IMR-90 (cell line): ENCODE data around the gene MAP2K6. TPM values are rescaled to one million over a fixed set of nuclear protein-coding genes. Genes with fewer than 3 reads are reported as not detected.
A peak's percentile ranks its signal among the peaks of the same experiment; 100 is the strongest.

ENCODE experiments used
- ATAC-seq: fragments of 200-7000 bp; cut with Tn5 transposase; 2 replicates; pipeline ENCODE4 v1.9.1; 2020; ENCODE audit warnings: low read depth, mild to moderate bottlenecking, moderate library complexity
- BruUV-seq: library from RNA; stranded (reverse); fragments of 400-500 nt; replicated peaks from 2 replicates; lab custom pipeline; 2021; lab: Mats Ljungman, UMichigan
- CTCF ChIA-PET: fragments of 300-600 bp; formaldehyde crosslinking; extraction: SDS; loops from one replicate; lab custom pipeline; 2021; ENCODE audit warnings: antibody characterized with exemption; lab: Yijun Ruan, JAX
- POLR2A ChIA-PET: fragments of 300-600 bp; sonication (Branson Sonifier 250); formaldehyde crosslinking; loops from one replicate; lab custom pipeline; 2022; ENCODE audit warnings: antibody characterized with exemption; ENCODE audit not compliant: unreplicated experiment; lab: Charles Lee
- DNase-seq: peaks from one replicate; pipeline ENCODE4 v3.0.0; 2013
- H2AFZ ChIP-seq: replicated peaks from 2 replicates; pipeline ENCODE3; 2013; ENCODE audit warnings: low read length, mild to moderate bottlenecking; ENCODE audit not compliant: poor library complexity
- H2AK5ac ChIP-seq: 2 replicates; pipeline ENCODE4 v1.6.1; 2013; ENCODE audit warnings: low read depth, low read length, inconsistent platforms
- H2AK9ac ChIP-seq: replicated peaks from 2 replicates; pipeline ENCODE3; 2013; ENCODE audit warnings: mild to moderate bottlenecking, low read depth, low read length, moderate library complexity; ENCODE audit not compliant: poor library complexity
- H2BK120ac ChIP-seq: 2 replicates; pipeline ENCODE4 v1.6.1; 2013; ENCODE audit warnings: low read depth, low read length, inconsistent platforms
- H2BK15ac ChIP-seq: 3 replicates; pipeline ENCODE4 v1.6.1; 2013; ENCODE audit warnings: low read depth, low read length, inconsistent platforms
- H2BK20ac ChIP-seq: 2 replicates; pipeline ENCODE4 v1.6.1; 2013; ENCODE audit warnings: low read depth, mild to moderate bottlenecking, inconsistent platforms, low read length, moderate library complexity
- H2BK5ac ChIP-seq: 2 replicates; pipeline ENCODE4 v1.6.1; 2013; ENCODE audit warnings: mild to moderate bottlenecking, low read depth, low read length, inconsistent platforms; ENCODE audit not compliant: poor library complexity, severe bottlenecking
- H3K14ac ChIP-seq: replicated peaks from 2 replicates; pipeline ENCODE4 v1.6.1; 2013; ENCODE audit warnings: low read depth, low read length, inconsistent platforms
- H3K18ac ChIP-seq: 2 replicates; pipeline ENCODE4 v1.6.1; 2013; ENCODE audit warnings: low read depth, low read length, control low read depth
- H3K23ac ChIP-seq: 2 replicates; pipeline ENCODE4 v1.6.1; 2013; ENCODE audit warnings: low read depth, low read length, inconsistent platforms
- H3K27ac ChIP-seq: 2 replicates; pipeline ENCODE4 v1.5.1; 2013; ENCODE audit warnings: mild to moderate bottlenecking, control low read depth, low read length; ENCODE audit not compliant: insufficient read depth
- H3K27me3 ChIP-seq: 2 replicates; pipeline ENCODE4 v1.6.1; 2013; ENCODE audit warnings: low read length; ENCODE audit not compliant: control insufficient read depth, insufficient read depth
- H3K36me3 ChIP-seq: 2 replicates; pipeline ENCODE4 v1.6.1; 2013; ENCODE audit warnings: low read length, mixed read lengths; ENCODE audit not compliant: control insufficient read depth, insufficient read depth
- H3K4ac ChIP-seq: 2 replicates; pipeline ENCODE4 v1.6.1; 2013; ENCODE audit warnings: low read depth, low read length, inconsistent platforms
- H3K4me1 ChIP-seq: 2 replicates; pipeline ENCODE4 v1.6.1; 2013; ENCODE audit warnings: low read length, mixed read lengths; ENCODE audit not compliant: control insufficient read depth, insufficient read depth
- H3K4me2 ChIP-seq: 2 replicates; pipeline ENCODE4 v1.6.1; 2013; ENCODE audit warnings: low read depth, mild to moderate bottlenecking, control low read depth, low read length, moderate library complexity
- H3K4me3 ChIP-seq: 2 replicates; pipeline ENCODE4 v1.5.1; 2013; ENCODE audit warnings: low read depth, mild to moderate bottlenecking, control low read depth, low read length, moderate library complexity; ENCODE audit not compliant: insufficient read depth
- H3K56ac ChIP-seq: 2 replicates; pipeline ENCODE4 v1.6.1; 2013; ENCODE audit warnings: low read length, inconsistent platforms; ENCODE audit not compliant: insufficient read depth; ENCODE audit errors: extremely low read depth
- H3K79me1 ChIP-seq, 2 experiments: 2 replicates each; pipeline ENCODE4 v1.6.1; 2013; ENCODE audit warnings: low read length in 2 of 2, inconsistent platforms in 1 of 2, low read depth in 1 of 2
- H3K9ac ChIP-seq: 2 replicates; pipeline ENCODE4 v1.6.1; 2013; ENCODE audit warnings: low read depth, low read length, control low read depth
- H3K9me1 ChIP-seq: 2 replicates; pipeline ENCODE4 v1.6.1; 2013; ENCODE audit warnings: low read length, inconsistent platforms; ENCODE audit not compliant: insufficient read depth
- H3K9me3 ChIP-seq: 2 replicates; pipeline ENCODE4 v1.6.1; 2013; ENCODE audit warnings: low read length; ENCODE audit not compliant: control insufficient read depth, insufficient read depth
- H4K20me1 ChIP-seq: 2 replicates; pipeline ENCODE4 v1.6.1; 2013; ENCODE audit warnings: low read length, inconsistent platforms; ENCODE audit not compliant: insufficient read depth
- H4K5ac ChIP-seq: 2 replicates; pipeline ENCODE4 v1.6.1; 2013; ENCODE audit warnings: mild to moderate bottlenecking, low read depth, low read length, control low read depth
- H4K8ac ChIP-seq, 2 experiments: 2 replicates each; pipeline ENCODE4 v1.6.1; 2013; ENCODE audit warnings: low read depth in 2 of 2, low read length in 2 of 2, control low read depth in 1 of 2, inconsistent platforms in 1 of 2
- H4K91ac ChIP-seq: 2 replicates; pipeline ENCODE4 v1.6.1; 2013; ENCODE audit warnings: low read depth, low read length, inconsistent platforms; ENCODE audit not compliant: insufficient read depth
- BHLHE40 ChIP-seq: fragments of 150-350 bp; IDR thresholded peaks from 2 replicates; pipeline ENCODE4 v1.6.1; 2016; ENCODE audit warnings: mild to moderate bottlenecking, low read depth, low read length
- CEBPB ChIP-seq: IDR thresholded peaks from 2 replicates; pipeline ENCODE4 v1.6.1; 2012; ENCODE audit warnings: low read depth, low read length, improper control_type of control experiment
- CHD1 ChIP-seq: IDR thresholded peaks from 2 replicates; pipeline ENCODE4 v1.6.1; 2012; ENCODE audit warnings: low read depth, low read length, improper control_type of control experiment
- FOS ChIP-seq: fragments of 150-350 bp; IDR thresholded peaks from 2 replicates; pipeline ENCODE4 v1.6.1; 2016; ENCODE audit warnings: low read depth, low read length
- MAFK ChIP-seq: IDR thresholded peaks from 2 replicates; pipeline ENCODE4 v1.6.1; 2012; ENCODE audit warnings: low read depth, low read length, improper control_type of control experiment
- MAZ ChIP-seq: IDR thresholded peaks from 2 replicates; pipeline ENCODE4 v1.6.1; 2012; ENCODE audit warnings: low read depth, mild to moderate bottlenecking, low read length, improper control_type of control experiment, moderate library complexity, borderline replicate concordance
- MXI1 ChIP-seq: IDR thresholded peaks from 2 replicates; pipeline ENCODE4 v1.6.1; 2012; ENCODE audit warnings: low read depth, mild to moderate bottlenecking, low read length, moderate library complexity, borderline replicate concordance
- NFE2L2 ChIP-seq: fragments of 150-350 bp; IDR thresholded peaks from 2 replicates; pipeline ENCODE4 v1.6.1; 2016; ENCODE audit warnings: low read depth, mild to moderate bottlenecking, low read length
- POLR2A ChIP-seq: IDR thresholded peaks from 2 replicates; pipeline ENCODE4 v1.6.1; 2012; ENCODE audit warnings: mild to moderate bottlenecking, low read depth, low read length
- RAD21 ChIP-seq: IDR thresholded peaks from 2 replicates; pipeline ENCODE4 v1.6.1; 2012; ENCODE audit warnings: low read length, improper control_type of control experiment
- RCOR1 ChIP-seq: IDR thresholded peaks from 2 replicates; pipeline ENCODE4 v1.6.1; 2012; ENCODE audit warnings: mild to moderate bottlenecking, low read length, improper control_type of control experiment; ENCODE audit not compliant: insufficient replicate concordance
- RFX5 ChIP-seq: IDR thresholded peaks from 2 replicates; pipeline ENCODE4 v1.8.0; 2012; ENCODE audit warnings: low read depth, mild to moderate bottlenecking, low read length, moderate library complexity
- SMC3 ChIP-seq: fragments of 150-350 bp; IDR thresholded peaks from 2 replicates; pipeline ENCODE4 v1.6.1; 2016; ENCODE audit warnings: low read depth, mild to moderate bottlenecking, antibody characterized with exemption, low read length, moderate library complexity
- USF2 ChIP-seq: fragments of 150-350 bp; IDR thresholded peaks from 2 replicates; pipeline ENCODE4 v1.6.1; 2017; ENCODE audit warnings: mild to moderate bottlenecking, antibody characterized with exemption, low read length, low read depth
- WGBS, 2 experiments: methylation state at CpG; one replicate each; pipeline versions ENCODE4 v1.1.5 to v1.1.7; 2013; ENCODE audit warnings: missing lambda C conversion rate in 2 of 2; ENCODE audit not compliant: insufficient read length in 1 of 2; ENCODE audit errors: extremely low coverage in 2 of 2; 5-methylcytosine and 5-hydroxymethylcytosine counted together
- dilution Hi-C: fragments of 300-500 bp; cut with HindIII; formaldehyde crosslinking; loops from one replicate; pipeline ENCODE4 v1.14.3; 2018; ENCODE audit warnings: low sequenced_read_pairs; ENCODE audit not compliant: unreplicated experiment
- in situ Hi-C: fragments of 300-500 bp; cut with MboI; formaldehyde crosslinking; loops from 3 replicates; pipeline ENCODE4 v1.14.3; 2019; ENCODE audit warnings: low sequenced_read_pairs, inconsistent platforms, mixed read lengths
- intact Hi-C: fragments of 100-400 bp; cut with micrococcal nuclease; formaldehyde crosslinking; loops from 2 replicates; pipeline ENCODE4 v1.10.0; 2022
- polyA plus RNA-seq, 3 experiments: library from polyadenylated mRNA; depleted of rRNA; stranded (reverse); fragments of >200 nt; gene quantifications; 2 replicates each; pipeline ENCODE4 v1.2.3, GENCODE V29; 2012; ENCODE audit warnings: low replicate concordance in 1 of 3
- total RNA-seq: library from RNA; depleted of rRNA; stranded (reverse); fragments of >200 nt; gene quantifications from 2 replicates; pipeline ENCODE4 v1.2.3, GENCODE V29; 2012
- TF ChIP-seq, protein P1 (sequence below): fragments of 150-350 bp; IDR thresholded peaks from 2 replicates; pipeline ENCODE4 v1.6.1; 2016; ENCODE audit warnings: low read depth, mild to moderate bottlenecking, low read length, moderate library complexity, borderline replicate concordance
- TF ChIP-seq, protein P2 (sequence below): conservative IDR thresholded peaks from 2 replicates; pipeline ENCODE4 v1.5.1; 2012; ENCODE audit warnings: mild to moderate bottlenecking, low read depth, low read length, improper control_type of control experiment

Gene MAP2K6
- total and polyA plus RNA-seq, 2 of the 4 experiments (the other 2 are of a cell fraction), result 2.4 to 5.7 TPM

DNA sequence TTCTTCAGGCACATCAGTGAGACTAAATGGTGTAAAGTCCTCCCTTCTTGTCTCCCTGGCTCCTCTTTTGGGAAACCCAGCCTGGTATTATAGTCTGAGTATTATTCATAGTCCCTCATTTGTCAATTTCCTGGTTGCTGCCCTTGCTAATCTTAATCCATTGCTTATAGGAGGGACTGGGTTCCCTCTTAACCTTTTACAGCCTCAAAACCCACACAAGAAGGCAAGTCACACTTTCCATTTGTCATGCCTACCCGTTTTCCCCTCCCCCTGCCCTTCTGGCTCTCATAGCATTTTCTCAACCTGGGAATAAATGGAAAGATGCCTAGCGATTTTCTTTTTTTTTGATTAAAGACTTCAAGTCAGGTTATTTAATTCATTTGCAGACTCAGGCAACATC is 124.8 kb downstream of the MAP2K6 start:
- Histone ChIP-seq H2BK15ac (peak overlapping the region; percentile 98), H3K23ac (peak overlapping the region; percentile 36; the same call in 1 of the 2 replicates), H2BK120ac (peak overlapping the region; percentile 99), H3K9me3 (no peaks in the 10 kb centered on the region), H3K79me1 (no peaks in the 10 kb centered on the region), H3K4ac (peak overlapping the region; percentile 91), H3K18ac (peak overlapping the region; percentile 99), H3K14ac (peak overlapping the region; percentile 84), H3K27me3 (no peaks in the 10 kb centered on the region), H2BK5ac (peak overlapping the region; percentile 99), H4K5ac (peak overlapping the region; percentile 99), H3K56ac (peak overlapping the region; percentile 95; the same call in 1 of the 2 replicates), H3K36me3 (no peaks in the 10 kb centered on the region), H3K4me2 (peak overlapping the region; percentile 84), H2BK20ac (peak overlapping the region; percentile 99), H4K91ac (peak overlapping the region; percentile 84), H4K20me1 (no peaks in the 10 kb centered on the region), H3K9me1 (peaks cover 7% of the 10 kb centered on the region), H3K9ac (peak overlapping the region; percentile 29; the same call in 1 of the 2 replicates), H2AK9ac (no peak overlapping the region), H4K8ac (peak overlapping the region; percentile 26 to 97), H3K4me1 (peaks cover 10% of the 10 kb centered on the region), H2AK5ac (peak overlapping the region; percentile 91), H2AFZ (peak overlapping the region; percentile 25), H3K4me3 (no peak overlapping the region), H3K27ac (peak overlapping the region; percentile 98)
- intact Hi-C loops, result no loop called here
- TF ChIP-seq, protein P1, sequence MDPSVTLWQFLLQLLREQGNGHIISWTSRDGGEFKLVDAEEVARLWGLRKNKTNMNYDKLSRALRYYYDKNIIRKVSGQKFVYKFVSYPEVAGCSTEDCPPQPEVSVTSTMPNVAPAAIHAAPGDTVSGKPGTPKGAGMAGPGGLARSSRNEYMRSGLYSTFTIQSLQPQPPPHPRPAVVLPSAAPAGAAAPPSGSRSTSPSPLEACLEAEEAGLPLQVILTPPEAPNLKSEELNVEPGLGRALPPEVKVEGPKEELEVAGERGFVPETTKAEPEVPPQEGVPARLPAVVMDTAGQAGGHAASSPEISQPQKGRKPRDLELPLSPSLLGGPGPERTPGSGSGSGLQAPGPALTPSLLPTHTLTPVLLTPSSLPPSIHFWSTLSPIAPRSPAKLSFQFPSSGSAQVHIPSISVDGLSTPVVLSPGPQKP, result no peak
- TF ChIP-seq, protein P2, sequence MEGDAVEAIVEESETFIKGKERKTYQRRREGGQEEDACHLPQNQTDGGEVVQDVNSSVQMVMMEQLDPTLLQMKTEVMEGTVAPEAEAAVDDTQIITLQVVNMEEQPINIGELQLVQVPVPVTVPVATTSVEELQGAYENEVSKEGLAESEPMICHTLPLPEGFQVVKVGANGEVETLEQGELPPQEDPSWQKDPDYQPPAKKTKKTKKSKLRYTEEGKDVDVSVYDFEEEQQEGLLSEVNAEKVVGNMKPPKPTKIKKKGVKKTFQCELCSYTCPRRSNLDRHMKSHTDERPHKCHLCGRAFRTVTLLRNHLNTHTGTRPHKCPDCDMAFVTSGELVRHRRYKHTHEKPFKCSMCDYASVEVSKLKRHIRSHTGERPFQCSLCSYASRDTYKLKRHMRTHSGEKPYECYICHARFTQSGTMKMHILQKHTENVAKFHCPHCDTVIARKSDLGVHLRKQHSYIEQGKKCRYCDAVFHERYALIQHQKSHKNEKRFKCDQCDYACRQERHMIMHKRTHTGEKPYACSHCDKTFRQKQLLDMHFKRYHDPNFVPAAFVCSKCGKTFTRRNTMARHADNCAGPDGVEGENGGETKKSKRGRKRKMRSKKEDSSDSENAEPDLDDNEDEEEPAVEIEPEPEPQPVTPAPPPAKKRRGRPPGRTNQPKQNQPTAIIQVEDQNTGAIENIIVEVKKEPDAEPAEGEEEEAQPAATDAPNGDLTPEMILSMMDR, result no peak
- no peak for TF ChIP-seq BHLHE40
- TF ChIP-seq MXI1, result no peak
- no peak for TF ChIP-seq MAFK
- no peak for TF ChIP-seq POLR2A
- TF ChIP-seq CHD1, result no peak
- TF ChIP-seq USF2, result no peak
- no peak for TF ChIP-seq RFX5
- no peak for TF ChIP-seq NFE2L2
- TF ChIP-seq RAD21, result no peak
- TF ChIP-seq MAZ, result no peak
- no peak for TF ChIP-seq SMC3
- no peak for TF ChIP-seq RCOR1
- no peak for TF ChIP-seq FOS
- TF ChIP-seq CEBPB, result no peak
- POLR2A ChIA-PET, result no interaction called here
- no CpG with 5 or more reads among the region's 2 CpGs for WGBS, 2 experiments
- DNase-seq, result no peak
- ATAC-seq, result no peak
- dilution Hi-C loops, result no loop called here
- CTCF ChIA-PET, result interaction anchor here (1.1 to 1.8 kb wide), 4 partner anchors 14 to 70 kb away, joined by 4 to 7 read pairs (median 6); no protein-coding TSS in a partner anchor
- in situ Hi-C loops, result no loop called here
- BruUV-seq, result no TSS peak
